Suppressor macrophage treated with lipopolysaccharide for 4 hours (primary cell): ENCODE results near the gene CAMKMT.

Experiments
- DNase-seq: peaks from one replicate; pipeline ENCODE4 v3.0.0-alpha.2; 2020

Gene CAMKMT

GRCh38 chr2:44361330-44362206 is at the start of gene CAMKMT, which contains the start of gene PREPL:
TSS of gene CAMKMT (plus strand) at chr2:44361947.
TSS of gene PREPL (minus strand) at chr2:44361494. CDS start at chr2:44346342, 15,152 bp downstream.
- DNase-seq: peak; percentile 98

- peak; percentile 64 for DNase-seq
These were observed 47.4 kb upstream of the CAMKMT start for GRCh38 chr2:44314362-44314761.

- DNase-seq: no peak
These were observed 45.8 kb upstream of the CAMKMT start for GRCh38 chr2:44315945-44316344.

- no peak for DNase-seq
These were observed 40.9 kb upstream of the CAMKMT start for GRCh38 chr2:44320832-44321231.

- DNase-seq: no peak
These were observed 40.4 kb upstream of the CAMKMT start for GRCh38 chr2:44321360-44321759.

GRCh38 chr2:44324971-44325426 is 36.7 kb upstream of the CAMKMT start:
- DNase-seq: no peak

- DNase-seq: no peak
These were observed 35.9 kb upstream of the CAMKMT start for GRCh38 chr2:44325897-44326296.

GRCh38 chr2:44326548-44327264 is 35.0 kb upstream of the CAMKMT start:
- DNase-seq: no peak

GRCh38 chr2:44328750-44329149 is 33.0 kb upstream of the CAMKMT start:
- no peak for DNase-seq

GRCh38 chr2:44329343-44329742 is 32.4 kb upstream of the CAMKMT start:
- DNase-seq: no peak

- no peak for DNase-seq
These were observed 30.9 kb upstream of the CAMKMT start for GRCh38 chr2:44330801-44331200.

- no peak for DNase-seq
These were observed 27.8 kb upstream of the CAMKMT start for GRCh38 chr2:44333994-44334393.

GRCh38 chr2:44335806-44336538 is 25.8 kb upstream of the CAMKMT start:
- DNase-seq: no peak

- DNase-seq: peak; percentile 19
These were observed 18.9 kb upstream of the CAMKMT start for GRCh38 chr2:44342854-44343253.

GRCh38 chr2:44347526-44347925 is 14.2 kb upstream of the CAMKMT start:
- no peak for DNase-seq

GRCh38 chr2:44348400-44348799 is 13.3 kb upstream of the CAMKMT start:
- DNase-seq: no peak

- no peak for DNase-seq
These were observed 12.2 kb upstream of the CAMKMT start for GRCh38 chr2:44349506-44349905.

GRCh38 chr2:44351088-44351487 is 10.7 kb upstream of the CAMKMT start:
- no peak for DNase-seq

- no peak for DNase-seq
These were observed 10.1 kb upstream of the CAMKMT start for GRCh38 chr2:44351676-44352075.

- no peak for DNase-seq
These were observed 9.2 kb upstream of the CAMKMT start for GRCh38 chr2:44352510-44352909.

GRCh38 chr2:44354761-44355160 is 7.0 kb upstream of the CAMKMT start:
- no peak for DNase-seq

- DNase-seq: no peak
These were observed 3.2 kb upstream of the CAMKMT start for GRCh38 chr2:44358503-44358902.

- DNase-seq: peak; percentile 21
These were observed 908 bp upstream of the CAMKMT start for GRCh38 chr2:44360749-44361329.
